ENCODE results near the gene IL11RA.

DNA sequence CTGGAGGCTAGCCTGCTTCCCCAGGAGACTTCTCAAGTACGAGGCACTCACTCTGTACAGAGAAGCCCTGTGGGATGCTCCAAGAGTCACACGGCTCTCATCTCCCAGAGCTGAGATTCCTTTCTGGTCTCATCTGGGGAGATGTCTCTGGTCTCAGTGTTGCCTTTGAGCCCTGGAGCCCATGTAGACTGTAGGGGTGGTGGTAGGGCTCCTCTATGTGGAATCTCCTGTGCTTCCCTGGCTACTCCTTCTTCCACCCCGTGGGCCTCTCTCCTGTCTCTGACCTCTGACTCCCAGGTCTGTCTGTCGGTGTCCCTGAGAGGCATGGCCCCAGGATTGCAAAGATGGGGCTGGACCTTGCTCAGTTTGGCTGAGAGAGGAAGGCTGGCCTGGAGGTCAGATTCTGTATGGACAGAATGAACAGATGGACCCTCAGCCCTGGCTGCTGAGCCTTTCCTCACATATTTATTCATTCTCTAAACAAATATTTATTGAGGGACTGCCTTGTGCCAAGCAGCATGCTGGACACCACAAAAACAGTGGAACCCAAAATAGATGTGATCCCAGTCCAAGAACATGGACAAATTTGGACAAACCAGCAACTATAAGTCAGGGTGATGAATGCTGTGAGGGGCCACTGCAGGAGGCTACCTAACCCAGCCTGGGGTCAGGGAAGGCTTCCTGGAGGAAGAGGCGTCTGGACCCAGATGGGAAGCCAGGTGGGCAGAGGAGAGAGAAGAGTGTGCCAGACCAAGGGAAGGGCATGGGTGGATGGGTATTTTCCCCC lies 36.5 kb downstream of the IL11RA start:
- TF ChIP-seq MYC (IDR thresholded peaks at IDR 0.05; ENCODE audit: low read depth, low read length) (no peak), POLR2AphosphoS5 (IDR thresholded peaks at IDR 0.05; ENCODE audit: insufficient read depth, low read depth, low read length) (no peak), JUN (IDR thresholded peaks at IDR 0.05; ENCODE audit: borderline replicate concordance, insufficient read depth, insufficient read length, low read depth) (no peak), POLR2A (IDR thresholded peaks at IDR 0.05; ENCODE audit: low read depth, low read length) (no peak), FOS (IDR thresholded peaks at IDR 0.05; ENCODE audit: borderline replicate concordance, insufficient read depth, low read length) (no peak), EZH2 (IDR thresholded peaks at IDR 0.05; ENCODE audit: borderline replicate concordance, low read depth, low read length, severe bottlenecking) (no peak), GATA2 (IDR thresholded peaks at IDR 0.05; ENCODE audit: insufficient read depth, insufficient read length, low read depth, low read length) (no peak)
- TF ChIP-seq, protein P1, sequence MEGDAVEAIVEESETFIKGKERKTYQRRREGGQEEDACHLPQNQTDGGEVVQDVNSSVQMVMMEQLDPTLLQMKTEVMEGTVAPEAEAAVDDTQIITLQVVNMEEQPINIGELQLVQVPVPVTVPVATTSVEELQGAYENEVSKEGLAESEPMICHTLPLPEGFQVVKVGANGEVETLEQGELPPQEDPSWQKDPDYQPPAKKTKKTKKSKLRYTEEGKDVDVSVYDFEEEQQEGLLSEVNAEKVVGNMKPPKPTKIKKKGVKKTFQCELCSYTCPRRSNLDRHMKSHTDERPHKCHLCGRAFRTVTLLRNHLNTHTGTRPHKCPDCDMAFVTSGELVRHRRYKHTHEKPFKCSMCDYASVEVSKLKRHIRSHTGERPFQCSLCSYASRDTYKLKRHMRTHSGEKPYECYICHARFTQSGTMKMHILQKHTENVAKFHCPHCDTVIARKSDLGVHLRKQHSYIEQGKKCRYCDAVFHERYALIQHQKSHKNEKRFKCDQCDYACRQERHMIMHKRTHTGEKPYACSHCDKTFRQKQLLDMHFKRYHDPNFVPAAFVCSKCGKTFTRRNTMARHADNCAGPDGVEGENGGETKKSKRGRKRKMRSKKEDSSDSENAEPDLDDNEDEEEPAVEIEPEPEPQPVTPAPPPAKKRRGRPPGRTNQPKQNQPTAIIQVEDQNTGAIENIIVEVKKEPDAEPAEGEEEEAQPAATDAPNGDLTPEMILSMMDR (IDR thresholded peaks at IDR 0.05; ENCODE audit: extremely low read depth in 1 of 2, insufficient read depth in 1 of 2, low read depth in 1 of 2, low read length in 2 of 2): no peak
- TF ChIP-seq, protein P2, sequence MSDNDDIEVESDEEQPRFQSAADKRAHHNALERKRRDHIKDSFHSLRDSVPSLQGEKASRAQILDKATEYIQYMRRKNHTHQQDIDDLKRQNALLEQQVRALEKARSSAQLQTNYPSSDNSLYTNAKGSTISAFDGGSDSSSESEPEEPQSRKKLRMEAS (IDR thresholded peaks at IDR 0.05; ENCODE audit: insufficient read depth, insufficient read length): no peak
